Hepatocyte (in vitro differentiated cells): ENCODE results near the gene TSPAN32.

Source experiments
- CTCF ChIP-seq: fragments of 200-600 bp; sonication (generic); IDR thresholded peaks from 2 replicates; pipeline ENCODE4 v1.5.1; 2016; ENCODE audit warnings: antibody characterized with exemption, mild to moderate bottlenecking; ENCODE audit not compliant: poor library complexity
- EZH2 ChIP-seq: fragments of 200-600 bp; sonication (generic); IDR thresholded peaks from 2 replicates; pipeline ENCODE4 v1.6.1; 2016; ENCODE audit warnings: antibody characterized with exemption, mild to moderate bottlenecking, borderline replicate concordance
- EZH2phosphoT487 ChIP-seq: fragments of 200-600 bp; sonication (generic); IDR thresholded peaks from one replicate; pipeline ENCODE4 v1.6.1; 2018; ENCODE audit warnings: antibody characterized with exemption, mild to moderate bottlenecking, low read depth, moderate library complexity; ENCODE audit not compliant: unreplicated experiment, severe bottlenecking

- TF ChIP-seq EZH2 (no peak), CTCF (no peak), EZH2phosphoT487 (no peak)
Measured at GRCh38 chr11:2316169-2316962, 14.6 kb downstream of the TSPAN32 start.
